Activated CD4-positive, alpha-beta memory T cell treated with anti-CD3 and anti-CD28 coated beads, Interleukin-2, amount 10 ng/mL, durations not matched to agents 7 days and 5 days (primary cell): ENCODE data around the gene AGA. TPM values are rescaled to one million over a fixed set of nuclear protein-coding genes. Genes with fewer than 3 reads are reported as not detected.

ENCODE experiments used
- CTCF ChIA-PET: fragments of 350-600 bp; sonication (Branson Sonifier 250); formaldehyde crosslinking; loops from one replicate; lab custom pipeline; 2021; ENCODE audit warnings: antibody characterized with exemption, inconsistent platforms; lab: Charles Lee
- POLR2A ChIA-PET: fragments of 350-600 bp; sonication (Branson Sonifier 250); formaldehyde crosslinking; loops from one replicate; lab custom pipeline; 2021; ENCODE audit warnings: antibody characterized with exemption; lab: Charles Lee
- DNase-seq: peaks from one replicate; pipeline ENCODE4 v3.0.0-alpha.2; 2020
- H3K27ac Mint-ChIP-seq: one replicate; pipeline ENCODE4 v1.8.0; 2021; ENCODE audit warnings: mild to moderate bottlenecking, mixed read lengths
- H3K27me3 Mint-ChIP-seq: one replicate; pipeline ENCODE4 v1.8.0; 2021; ENCODE audit warnings: mixed read lengths
- H3K36me3 Mint-ChIP-seq: one replicate; pipeline ENCODE4 v1.8.0; 2021; ENCODE audit warnings: low read depth, mixed read lengths
- H3K4me1 Mint-ChIP-seq: one replicate; pipeline ENCODE4 v1.8.0; 2021; ENCODE audit warnings: mixed read lengths
- H3K4me3 Mint-ChIP-seq: one replicate; pipeline ENCODE4 v1.8.0; 2021; ENCODE audit warnings: mild to moderate bottlenecking, mixed read lengths
- H3K9me3 Mint-ChIP-seq: one replicate; pipeline ENCODE4 v1.8.0; 2021; ENCODE audit warnings: mixed read lengths
- total RNA-seq, 2 experiments: library from RNA; stranded (reverse); gene quantifications; one replicate each; pipeline ENCODE4 v1.2.3, GENCODE V29; 2021

Gene AGA
- total RNA-seq, result 10 to 100 TPM; 21.5 to 23.6 TPM

DNA sequence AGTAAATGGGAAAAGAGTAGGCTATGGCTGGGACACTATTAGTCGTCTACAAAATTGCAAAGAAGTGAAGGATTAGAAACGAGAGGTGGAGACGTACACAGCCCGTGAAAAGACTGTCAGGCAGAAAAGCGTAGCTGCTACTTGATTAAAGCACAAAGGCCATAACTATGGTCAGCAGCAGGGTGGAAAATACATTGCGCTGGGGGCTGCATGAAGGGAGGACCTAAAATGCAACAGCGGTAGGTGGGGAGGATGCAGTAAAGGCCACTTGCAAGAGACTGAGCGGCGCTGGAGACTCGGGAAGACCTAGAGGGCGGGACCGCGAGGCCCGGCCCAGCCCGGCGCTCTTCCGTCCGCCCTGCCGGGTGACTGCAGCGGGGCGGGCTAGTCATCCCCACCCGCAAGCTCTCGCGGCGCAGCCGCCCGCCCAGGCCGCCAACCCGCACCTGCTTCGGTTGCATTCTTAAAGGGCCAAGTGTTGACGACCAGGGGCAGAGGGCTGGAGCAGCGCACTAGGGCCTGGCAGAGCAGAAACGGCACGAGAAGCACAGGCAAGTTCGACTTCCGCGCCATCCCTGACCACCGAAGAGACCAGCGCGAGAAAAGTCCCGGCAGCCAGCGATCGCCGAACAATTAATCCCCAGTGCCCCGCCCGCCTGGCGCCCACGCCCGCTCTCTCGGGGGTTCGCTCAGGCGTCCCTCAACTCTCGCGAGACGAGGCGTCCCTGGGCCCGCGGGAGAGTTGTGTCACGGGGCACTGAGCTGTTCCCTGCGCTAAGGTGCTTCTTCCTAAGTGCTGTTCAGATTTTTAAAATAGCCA, at the start of gene AGA:
Gene AGA, minus strand, starts transcription at position 635 of the 820 bp plus-strand sequence. Its CDS starts 62 bp downstream, at position 573.
- POLR2A ChIA-PET, result interaction anchor here (0.6 to 6.4 kb wide), 43 partner anchors 8 to 235 kb away, joined by 3 to 147 read pairs (median 4); partner anchors contain the start of gene NEIL3
- Mint-ChIP-seq H3K4me3 (peak within 1 kb of the TSS; percentile 86), H3K27ac (peak within 1 kb of the TSS; percentile 89), H3K4me1 (peaks cover 37% of the 10 kb centered on the region), H3K27me3 (no peaks in the 10 kb centered on the region), H3K36me3 (peaks cover 22% of the 10 kb centered on the region), H3K9me3 (no peaks in the 10 kb centered on the region)
- peak; percentile 97 for DNase-seq
- CTCF ChIA-PET, result interaction anchor here (0.8 to 3.6 kb wide), 15 partner anchors 10 to 395 kb away, joined by 3 to 24 read pairs (median 4); partner anchors contain the start of gene NEIL3

DNA sequence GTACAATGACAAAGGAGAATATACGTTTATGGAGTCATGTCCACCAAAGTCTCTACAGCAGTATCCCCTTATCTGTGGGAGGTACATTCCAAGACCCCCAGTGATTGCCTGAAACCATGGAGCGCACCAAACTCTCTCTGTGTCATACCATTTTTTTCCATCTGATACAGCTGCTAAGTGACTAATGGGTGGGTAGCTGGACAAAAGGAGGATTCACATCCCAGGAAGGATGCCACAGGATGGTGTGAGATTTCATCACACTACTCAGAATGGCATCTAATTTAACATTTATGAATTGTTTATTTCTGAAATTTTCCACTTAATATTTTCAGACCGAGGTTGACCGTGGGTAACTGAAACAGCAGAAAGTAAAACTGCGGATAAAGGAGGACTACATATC, 49.8 kb upstream of the AGA start:
- no peaks in the 10 kb centered on the region for H3K27me3 Mint-ChIP-seq
- CTCF ChIA-PET, result no interaction called here
- H3K27ac Mint-ChIP-seq, result no peak overlapping the region
- POLR2A ChIA-PET, result no interaction called here
- no peaks in the 10 kb centered on the region for H3K4me1 Mint-ChIP-seq
- H3K9me3 Mint-ChIP-seq, result no peaks in the 10 kb centered on the region
- DNase-seq, result no peak
- H3K36me3 Mint-ChIP-seq, result no peaks in the 10 kb centered on the region
- no peak overlapping the region for H3K4me3 Mint-ChIP-seq

DNA sequence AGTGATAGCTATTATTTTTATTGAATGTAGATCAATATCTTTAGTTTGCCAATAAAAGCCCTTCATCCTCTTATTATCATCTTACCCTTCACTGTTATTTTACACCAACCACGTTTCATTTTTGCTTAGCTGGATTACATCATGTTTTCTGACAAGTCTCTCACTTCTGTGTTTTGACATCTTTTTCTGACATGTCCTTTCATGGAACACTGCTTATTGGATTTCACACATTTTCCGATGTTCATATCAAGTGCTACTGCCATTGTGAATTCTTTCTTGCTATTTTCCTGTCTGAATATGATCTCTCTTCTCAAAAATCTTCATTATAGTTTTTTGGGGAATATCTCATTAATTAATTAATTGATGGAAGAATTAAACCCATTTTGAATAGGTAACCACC, 48.5 kb upstream of the AGA start:
- Mint-ChIP-seq H3K9me3 (no peaks in the 10 kb centered on the region), H3K36me3 (no peaks in the 10 kb centered on the region), H3K27ac (no peak overlapping the region), H3K4me3 (no peak overlapping the region), H3K4me1 (no peaks in the 10 kb centered on the region), H3K27me3 (no peaks in the 10 kb centered on the region)
- DNase-seq, result no peak
- POLR2A ChIA-PET, result no interaction called here
- CTCF ChIA-PET, result no interaction called here

DNA sequence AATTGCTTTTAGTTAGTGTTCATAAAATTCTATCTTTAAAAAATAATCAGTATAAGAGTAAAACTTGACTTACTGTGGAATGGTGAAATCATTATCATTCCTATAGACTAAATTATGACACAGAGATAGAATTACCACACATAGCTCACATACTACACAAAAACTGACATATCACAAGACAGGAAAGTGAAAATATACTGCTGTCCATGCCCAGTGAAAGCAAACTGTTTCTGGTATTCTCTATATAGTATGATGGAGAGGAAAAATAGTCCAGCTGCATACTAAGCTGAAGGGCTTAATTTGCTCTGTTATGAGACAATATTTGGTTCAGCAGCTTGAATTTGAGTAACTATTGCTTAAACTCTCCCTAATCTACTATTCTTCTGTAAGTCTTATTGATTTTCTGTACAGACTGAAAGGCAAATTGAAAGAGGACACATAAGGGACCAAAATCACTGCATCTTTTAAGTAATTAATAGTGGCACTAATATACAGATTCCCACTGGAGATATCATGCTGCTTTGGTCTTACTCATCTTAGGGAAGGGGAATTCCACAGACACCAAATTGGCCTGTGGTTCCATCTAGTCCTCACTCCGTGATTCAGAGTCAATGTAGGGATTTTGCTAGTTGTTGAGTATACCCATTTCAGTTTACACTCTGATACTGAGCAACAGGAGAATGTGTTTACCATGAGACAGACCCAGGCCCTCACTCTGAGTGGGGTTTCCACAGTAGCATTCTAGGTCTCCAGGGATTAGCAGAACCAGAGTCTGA, 47.4 kb upstream of the AGA start:
- POLR2A ChIA-PET, result no interaction called here
- Mint-ChIP-seq H3K27me3 (no peaks in the 10 kb centered on the region), H3K4me1 (no peaks in the 10 kb centered on the region), H3K36me3 (no peaks in the 10 kb centered on the region), H3K27ac (no peak overlapping the region), H3K9me3 (no peaks in the 10 kb centered on the region), H3K4me3 (no peak overlapping the region)
- CTCF ChIA-PET, result no interaction called here
- no peak for DNase-seq

DNA sequence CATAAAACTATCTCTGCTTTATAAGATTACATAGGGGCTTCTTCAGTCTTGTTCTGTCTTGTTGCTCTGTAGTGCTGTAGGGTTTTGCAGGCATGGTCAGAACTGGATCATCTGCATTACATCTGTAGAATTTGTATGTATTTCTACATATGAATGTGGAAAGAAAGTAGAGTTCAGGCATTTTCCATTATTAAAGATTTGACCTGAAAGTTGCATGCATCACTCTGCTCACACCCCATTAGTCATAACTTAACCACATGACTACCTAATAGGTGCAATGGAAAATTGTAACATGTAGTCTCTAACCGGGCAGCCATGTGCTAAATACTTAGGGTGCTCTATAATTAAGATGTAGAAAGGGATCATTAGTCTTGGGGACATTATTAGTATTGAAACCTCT, 45.7 kb upstream of the AGA start:
- Mint-ChIP-seq H3K27me3 (no peaks in the 10 kb centered on the region), H3K27ac (no peak overlapping the region), H3K4me3 (no peak overlapping the region), H3K4me1 (peaks cover 7% of the 10 kb centered on the region), H3K9me3 (no peaks in the 10 kb centered on the region), H3K36me3 (no peaks in the 10 kb centered on the region)
- ChIA-PET POLR2A (no interaction called here), CTCF (no interaction called here)
- no peak for DNase-seq

DNA sequence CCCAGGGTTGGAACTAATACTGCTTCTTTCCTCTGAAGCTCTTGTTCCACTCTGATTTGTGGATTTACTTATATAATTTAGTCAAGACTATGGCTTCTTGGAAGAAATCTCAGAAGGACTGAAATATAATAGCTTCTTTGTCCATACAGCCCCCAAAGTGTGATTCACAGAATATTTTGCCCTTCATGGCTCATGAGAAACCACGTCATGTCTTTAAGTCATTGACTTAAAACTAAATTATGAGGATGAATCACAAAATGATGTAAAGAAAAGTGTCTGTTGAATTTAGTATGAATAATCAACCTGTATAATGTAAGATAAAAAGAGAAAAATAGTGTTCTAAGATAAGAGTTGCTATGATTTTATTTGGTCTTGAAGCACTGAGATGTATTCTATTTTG, 43.3 kb upstream of the AGA start:
- Mint-ChIP-seq H3K27me3 (no peaks in the 10 kb centered on the region), H3K4me1 (peaks cover 11% of the 10 kb centered on the region), H3K36me3 (no peaks in the 10 kb centered on the region), H3K27ac (no peak overlapping the region), H3K4me3 (no peak overlapping the region), H3K9me3 (no peaks in the 10 kb centered on the region)
- ChIA-PET CTCF (no interaction called here), POLR2A (no interaction called here)
- no peak for DNase-seq

DNA sequence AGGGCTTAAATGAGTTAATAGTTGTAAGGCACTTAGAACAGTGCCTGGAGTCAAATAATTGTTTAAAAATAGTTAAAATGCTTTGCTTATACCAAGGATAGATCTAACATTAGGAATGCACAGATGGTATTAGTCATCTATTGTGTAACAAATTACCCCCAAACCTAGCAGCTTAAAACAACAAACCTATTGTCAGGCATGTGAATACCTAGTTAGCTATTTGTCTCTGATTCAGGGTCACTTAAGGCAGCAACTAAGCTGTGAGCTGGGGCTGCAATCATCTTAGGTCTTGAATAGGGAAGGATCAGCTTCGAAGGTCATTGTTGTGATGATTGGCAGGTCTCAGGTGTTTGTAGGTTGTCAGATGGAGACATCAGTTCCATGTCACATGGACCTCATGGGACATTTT, 42.4 kb upstream of the AGA start:
- no peak overlapping the region for H3K27ac Mint-ChIP-seq
- POLR2A ChIA-PET, result no interaction called here

DNA sequence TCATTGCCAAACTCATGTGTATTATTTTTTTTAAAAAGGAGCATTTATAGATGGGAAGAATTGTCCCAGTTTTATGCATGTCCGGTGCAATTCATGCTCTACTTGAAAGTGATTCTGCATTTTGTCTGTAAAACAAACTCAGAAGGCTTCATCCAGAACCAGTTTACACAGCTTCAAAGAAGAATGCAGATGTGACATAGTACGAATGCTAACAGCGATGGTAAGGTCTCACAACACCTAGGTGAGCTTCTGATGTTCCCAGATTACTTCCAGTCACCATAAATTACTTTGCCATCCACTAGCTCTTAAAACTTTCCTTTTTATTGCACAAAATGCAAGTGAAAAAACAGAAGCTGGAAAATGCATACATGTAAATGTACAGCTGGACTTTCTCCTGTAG, 41.5 kb upstream of the AGA start:
- Mint-ChIP-seq H3K4me3 (no peak overlapping the region), H3K9me3 (no peaks in the 10 kb centered on the region), H3K36me3 (no peaks in the 10 kb centered on the region), H3K27ac (no peak overlapping the region), H3K27me3 (no peaks in the 10 kb centered on the region), H3K4me1 (peaks cover 11% of the 10 kb centered on the region)
- DNase-seq, result no peak
- POLR2A ChIA-PET, result interaction anchor here (0.6 kb wide), 1 partner anchor 177 kb away, joined by 3 read pairs; no protein-coding TSS in a partner anchor
- CTCF ChIA-PET, result interaction anchor here (1.4 kb wide), 1 partner anchor 42 kb away, joined by 4 read pairs; the partner anchor contains the start of gene AGA

More for the DNA sequence above, 42.4 kb upstream of the AGA start:
- no peaks in the 10 kb centered on the region for H3K9me3 Mint-ChIP-seq
- H3K27me3 Mint-ChIP-seq, result no peaks in the 10 kb centered on the region
- H3K36me3 Mint-ChIP-seq, result no peaks in the 10 kb centered on the region
- H3K4me1 Mint-ChIP-seq, result peaks cover 11% of the 10 kb centered on the region
- CTCF ChIA-PET, result interaction anchor here (1.4 kb wide), 1 partner anchor 43 kb away, joined by 4 read pairs; the partner anchor contains the start of gene AGA
- no peak overlapping the region for H3K4me3 Mint-ChIP-seq
- DNase-seq, result no peak

DNA sequence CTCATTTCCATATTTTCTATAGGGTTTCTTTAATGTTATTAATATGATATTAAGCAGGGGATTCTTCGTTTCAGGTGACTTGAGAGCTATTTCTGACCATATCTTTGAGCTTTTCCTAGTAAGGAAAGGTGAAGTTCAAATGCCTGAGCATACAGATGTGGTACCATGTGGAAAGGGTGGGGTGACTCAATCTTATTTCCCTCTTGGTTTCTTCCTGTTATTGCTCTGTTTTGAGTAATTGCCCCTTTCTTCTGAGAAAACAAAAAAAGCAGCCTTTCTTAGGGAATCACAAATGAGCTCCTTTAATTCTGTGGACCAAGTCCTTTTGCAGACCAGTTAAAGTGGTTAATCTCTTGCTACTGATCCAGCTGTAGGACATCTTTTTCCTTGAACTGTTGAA, 41.0 kb upstream of the AGA start:
- no peak overlapping the region for H3K27ac Mint-ChIP-seq
- H3K27me3 Mint-ChIP-seq, result no peaks in the 10 kb centered on the region
- no peak overlapping the region for H3K4me3 Mint-ChIP-seq
- ChIA-PET POLR2A (interaction anchor here (0.6 kb wide), 1 partner anchor 178 kb away, joined by 3 read pairs; no protein-coding TSS in a partner anchor), CTCF (interaction anchor here (1.4 kb wide), 1 partner anchor 41 kb away, joined by 4 read pairs; the partner anchor contains the start of gene AGA)
- H3K36me3 Mint-ChIP-seq, result no peaks in the 10 kb centered on the region
- DNase-seq, result no peak
- no peaks in the 10 kb centered on the region for H3K9me3 Mint-ChIP-seq
- H3K4me1 Mint-ChIP-seq, result peaks cover 11% of the 10 kb centered on the region

DNA sequence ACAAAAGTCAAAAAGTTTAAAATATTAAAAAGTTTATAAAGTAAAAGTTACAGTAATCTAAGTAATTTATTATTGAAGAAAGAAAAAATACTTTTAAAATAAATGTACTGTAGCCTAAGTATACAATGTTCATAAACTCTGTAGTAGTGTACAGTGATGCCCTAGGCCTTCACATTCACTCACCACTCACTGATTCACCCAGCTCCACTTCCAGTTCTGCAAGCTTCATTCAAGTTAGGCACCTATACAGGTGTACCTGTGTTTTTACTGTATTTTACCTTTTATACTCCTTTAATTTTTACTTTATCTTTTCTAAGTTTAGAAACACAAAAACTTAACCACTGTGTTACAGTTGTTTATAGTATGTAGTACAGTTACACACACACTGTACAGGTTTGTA, 40.1 kb upstream of the AGA start:
- Mint-ChIP-seq H3K4me3 (no peak overlapping the region), H3K36me3 (no peaks in the 10 kb centered on the region), H3K27ac (no peak overlapping the region), H3K27me3 (no peaks in the 10 kb centered on the region), H3K4me1 (peaks cover 11% of the 10 kb centered on the region), H3K9me3 (no peaks in the 10 kb centered on the region)
- POLR2A ChIA-PET, result interaction anchor here (1.7 kb wide), 1 partner anchor 40 kb away, joined by 5 read pairs; the partner anchor contains the start of gene AGA
- CTCF ChIA-PET, result no interaction called here
- DNase-seq, result no peak

DNA sequence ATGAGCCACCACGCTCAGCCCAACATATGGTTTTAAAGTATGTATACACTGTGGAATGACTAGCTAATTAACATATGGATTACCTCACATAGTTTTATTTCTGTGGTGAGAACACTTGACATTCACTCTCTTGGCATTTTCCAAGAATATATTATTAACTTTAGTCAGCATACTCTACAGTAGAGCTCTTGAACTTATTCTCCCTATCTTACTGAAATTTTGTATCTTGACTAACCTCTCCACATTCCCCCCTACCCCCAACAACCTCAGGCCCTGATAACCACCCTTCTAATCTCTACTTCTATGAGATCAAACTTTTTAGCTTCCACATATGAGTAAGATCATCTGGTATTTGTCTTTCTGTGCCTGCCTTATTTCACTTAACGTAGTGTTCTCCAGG, 38.6 kb upstream of the AGA start:
- Mint-ChIP-seq H3K27me3 (no peaks in the 10 kb centered on the region), H3K4me1 (peaks cover 11% of the 10 kb centered on the region), H3K27ac (no peak overlapping the region), H3K4me3 (no peak overlapping the region), H3K36me3 (no peaks in the 10 kb centered on the region), H3K9me3 (no peaks in the 10 kb centered on the region)
- CTCF ChIA-PET, result no interaction called here
- POLR2A ChIA-PET, result interaction anchor here (1.7 kb wide), 1 partner anchor 39 kb away, joined by 5 read pairs; the partner anchor contains the start of gene AGA
- DNase-seq, result no peak

DNA sequence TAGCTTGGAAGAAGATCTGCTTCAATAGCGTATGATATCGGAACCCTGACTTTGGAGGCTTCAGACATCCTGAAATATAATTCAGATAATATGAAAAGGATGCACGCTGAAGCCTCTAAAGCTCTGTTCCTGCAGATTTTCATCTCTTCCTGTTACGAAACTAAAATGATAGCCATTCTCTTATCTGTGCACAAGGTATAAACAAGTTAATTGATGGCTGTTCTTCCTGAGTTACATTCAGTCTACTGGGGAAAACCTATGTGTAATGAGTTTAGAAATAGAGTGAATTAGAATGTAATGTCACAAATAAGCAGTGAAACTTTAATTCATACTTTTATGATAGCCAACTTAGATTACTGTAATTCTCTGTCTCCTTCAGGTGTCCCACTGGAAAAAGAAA, 36.8 kb upstream of the AGA start:
- H3K9me3 Mint-ChIP-seq, result no peaks in the 10 kb centered on the region
- peaks cover 11% of the 10 kb centered on the region for H3K4me1 Mint-ChIP-seq
- ChIA-PET POLR2A (no interaction called here), CTCF (no interaction called here)
- H3K36me3 Mint-ChIP-seq, result no peaks in the 10 kb centered on the region
- no peak overlapping the region for H3K4me3 Mint-ChIP-seq
- no peaks in the 10 kb centered on the region for H3K27me3 Mint-ChIP-seq
- DNase-seq, result no peak
- H3K27ac Mint-ChIP-seq, result no peak overlapping the region

DNA sequence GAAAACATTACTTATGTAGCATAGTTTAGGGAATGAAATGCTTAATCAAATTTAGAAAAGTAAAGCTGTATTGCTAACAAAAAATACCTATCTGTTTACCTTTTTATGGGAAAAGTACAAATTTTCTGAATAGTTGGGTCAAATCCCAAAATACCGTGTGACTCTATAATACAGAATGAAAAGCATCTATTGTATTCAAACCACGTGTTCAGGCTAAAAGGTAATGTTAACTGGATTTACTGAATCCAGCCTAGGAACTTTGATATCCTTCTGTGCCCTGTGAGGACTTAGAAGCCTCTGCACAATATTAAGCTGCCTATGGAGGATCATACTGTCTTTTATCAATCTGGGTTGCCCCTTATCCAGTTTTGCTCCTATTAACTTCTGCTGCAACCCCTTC, 36.3 kb upstream of the AGA start:
- ChIA-PET CTCF (no interaction called here), POLR2A (no interaction called here)
- H3K9me3 Mint-ChIP-seq, result no peaks in the 10 kb centered on the region
- no peaks in the 10 kb centered on the region for H3K27me3 Mint-ChIP-seq
- H3K27ac Mint-ChIP-seq, result no peak overlapping the region
- H3K4me1 Mint-ChIP-seq, result peaks cover 9% of the 10 kb centered on the region
- H3K4me3 Mint-ChIP-seq, result no peak overlapping the region
- H3K36me3 Mint-ChIP-seq, result no peaks in the 10 kb centered on the region
- DNase-seq, result no peak
